A549 (cell line): ENCODE data around the gene HOXB5. TPM values are rescaled to one million over a fixed set of nuclear protein-coding genes. Genes with fewer than 3 reads are reported as not detected.

Experiments used
- ATAC-seq, 2 experiments: fragments of 200-7000 bp in 1 of 2; fragments of >200 bp in 1 of 2; cut with Nextera tagmentation in 1 of 2; cut with Tn5 transposase in 1 of 2; 3 replicates each; pipeline versions ENCODE4 v1.8.0 to v1.9.1; 2018 to 2020; ENCODE audit warnings: mild to moderate bottlenecking in 1 of 2, moderate library complexity in 1 of 2
- CTCF ChIA-PET: fragments of 300-600 bp; sonication (Branson Sonifier 250); formaldehyde crosslinking; extraction: SDS; loops from one replicate; lab custom pipeline; 2021; ENCODE audit warnings: antibody characterized with exemption, inconsistent platforms; lab: Yijun Ruan, JAX
- POLR2A ChIA-PET: fragments of 350-600 bp; formaldehyde crosslinking; extraction: SDS; loops from one replicate; lab custom pipeline; 2021; ENCODE audit warnings: antibody characterized with exemption, inconsistent platforms; lab: Yijun Ruan, JAX
- DNase-seq, 2 experiments: peaks; one replicate each; pipeline versions ENCODE4 v3.0.0 to v3.0.0-alpha.2; 2011 to 2016; ENCODE audit warnings: low read depth in 1 of 2, low spot score in 1 of 2
- FAIRE-seq: peaks from 2 replicates; lab custom pipeline; 2011; peaks lifted over from hg19 to GRCh38; lab: Jason Lieb, UNC
- H3K27ac ChIP-seq, 2 experiments: fragments of >200 bp; sonication (Bioruptor Twin); formaldehyde crosslinking; 3 replicates each; pipeline ENCODE4 v1.5.1; 2016 to 2017
- H3K4me1 ChIP-seq: fragments of >200 bp; sonication (Bioruptor Twin); formaldehyde crosslinking; 3 replicates; pipeline ENCODE4 v1.6.1; 2016
- H3K4me2 ChIP-seq: fragments of >200 bp; sonication (Bioruptor Twin); formaldehyde crosslinking; 3 replicates; pipeline ENCODE4 v1.6.1; 2016
- H3K4me3 ChIP-seq: fragments of >200 bp; sonication (Bioruptor Twin); formaldehyde crosslinking; 3 replicates; pipeline ENCODE4 v1.5.1; 2016
- H3K9me3 ChIP-seq: fragments of >200 bp; sonication (Bioruptor Twin); formaldehyde crosslinking; 3 replicates; pipeline ENCODE4 v1.6.1; 2016
- ATOH8 ChIP-seq: fragments of 250-450 bp; sonication (Bioruptor Pico); IDR thresholded peaks from 2 replicates; pipeline ENCODE4 v1.5.0; 2020; ENCODE audit warnings: low read depth, mild to moderate bottlenecking, moderate library complexity
- BCL3 ChIP-seq: fragments of >200 bp; sonication (Bioruptor Twin); formaldehyde crosslinking; IDR thresholded peaks from 3 replicates; pipeline ENCODE4 v1.6.1; 2016
- CHD2 ChIP-seq: fragments of 150-350 bp; IDR thresholded peaks from 2 replicates; pipeline ENCODE4 v1.6.1; 2014; ENCODE audit warnings: low read length; ENCODE audit not compliant: partially characterized antibody
- CHD4 ChIP-seq: fragments of 200-600 bp; sonication (generic); IDR thresholded peaks from 2 replicates; pipeline ENCODE4 v1.6.1; 2016; ENCODE audit warnings: antibody characterized with exemption, mild to moderate bottlenecking, borderline replicate concordance
- GATA3 ChIP-seq: IDR thresholded peaks from 2 replicates; pipeline ENCODE4 v1.6.1; 2012; ENCODE audit warnings: borderline replicate concordance
- JUNB ChIP-seq: fragments of >200 bp; sonication (Bioruptor Twin); formaldehyde crosslinking; IDR thresholded peaks from 2 replicates; pipeline ENCODE4 v1.6.1; 2016
- KDM5A ChIP-seq: fragments of 200-600 bp; sonication (generic); IDR thresholded peaks from 2 replicates; pipeline ENCODE4 v1.6.1; 2016; ENCODE audit warnings: antibody characterized with exemption, mild to moderate bottlenecking
- MAFK ChIP-seq: fragments of 450-650 bp; IDR thresholded peaks from 2 replicates; pipeline ENCODE4 v1.6.1; 2014; ENCODE audit not compliant: partially characterized antibody
- MAZ ChIP-seq: fragments of 150-350 bp; IDR thresholded peaks from 2 replicates; pipeline ENCODE4 v1.6.1; 2014; ENCODE audit warnings: antibody characterized with exemption, low read depth, low read length, borderline replicate concordance
- NR3C1 ChIP-seq: fragments of >200 bp; sonication (Bioruptor Twin); formaldehyde crosslinking; IDR thresholded peaks from 3 replicates; pipeline ENCODE4 v1.6.1; 2017
- PBX3 ChIP-seq: IDR thresholded peaks from 2 replicates; pipeline ENCODE4 v1.6.1; 2012
- POLR2AphosphoS2 ChIP-seq: conservative IDR thresholded peaks from 2 replicates; pipeline ENCODE4 v1.6.1; 2012; ENCODE audit warnings: low read length, improper control_type of control experiment, inconsistent platforms
- RAD21 ChIP-seq, 2 experiments: fragments of >200 bp in 1 of 2; sonication (Bioruptor Twin) in 1 of 2; formaldehyde crosslinking in 1 of 2; IDR thresholded peaks in 1 of 2; conservative IDR thresholded peaks in 1 of 2; 2 replicates in 1 of 2; 3 replicates in 1 of 2; pipeline ENCODE4 v1.6.1; 2012 to 2018; ENCODE audit warnings: inconsistent platforms in 1 of 2
- RFX5 ChIP-seq: fragments of 450-650 bp; IDR thresholded peaks from 2 replicates; pipeline ENCODE4 v1.7.1; 2014; ENCODE audit warnings: antibody characterized with exemption, mild to moderate bottlenecking, moderate library complexity
- RNF2 ChIP-seq: fragments of 200-600 bp; sonication (generic); IDR thresholded peaks from 2 replicates; pipeline ENCODE4 v1.6.1; 2016; ENCODE audit warnings: low read depth, mild to moderate bottlenecking, antibody characterized with exemption, moderate library complexity, borderline replicate concordance
- SREBF2 ChIP-seq: fragments of 450-650 bp; IDR thresholded peaks from 2 replicates; pipeline ENCODE4 v1.6.1; 2014; ENCODE audit warnings: mild to moderate bottlenecking, moderate library complexity
- ZC3H11A ChIP-seq: fragments of 450-650 bp; IDR thresholded peaks from 2 replicates; pipeline ENCODE4 v1.6.1; 2014; ENCODE audit warnings: antibody characterized with exemption, mild to moderate bottlenecking
- ZFP36 ChIP-seq: fragments of 450-650 bp; IDR thresholded peaks from 2 replicates; pipeline ENCODE4 v1.6.1; 2014; ENCODE audit warnings: borderline replicate concordance; ENCODE audit not compliant: partially characterized antibody
- ZNF302 ChIP-seq: fragments of 250-450 bp; sonication (Bioruptor Pico); IDR thresholded peaks from 2 replicates; pipeline ENCODE4 v1.9.0; 2021; ENCODE audit warnings: inconsistent platforms, mild to moderate bottlenecking, moderate library complexity
- ZSCAN20 ChIP-seq: fragments of 250-450 bp; sonication (Bioruptor Pico); IDR thresholded peaks from 2 replicates; pipeline ENCODE4 v1.8.0; 2022; ENCODE audit warnings: mild to moderate bottlenecking, moderate library complexity
- WGBS: methylation state at CpG from one replicate; pipeline ENCODE4 v1.1.6; 2017; ENCODE audit errors: missing lambda C conversion rate; 5-methylcytosine and 5-hydroxymethylcytosine counted together
- polyA plus RNA-seq, 4 experiments: library from polyadenylated mRNA; depleted of rRNA in 3 of 4; stranded (reverse); fragments of >200 nt; fragmentation: RNase III in 1 of 4; extraction: RNeasy Plus Mini Kit Qiagen cat#74134 plus additional on column Dnase treatment in 1 of 4; gene quantifications; 2 replicates in 3 of 4; 3 replicates in 1 of 4; pipeline ENCODE4 v1.2.3, GENCODE V29; 2011 to 2017
- TF ChIP-seq, protein P1 (sequence below): fragments of 200-600 bp; sonication (generic); IDR thresholded peaks from 2 replicates; pipeline ENCODE4 v1.6.1; 2016; ENCODE audit warnings: antibody characterized with exemption, mild to moderate bottlenecking, moderate library complexity

HOXB5 gene
- polyA plus RNA-seq, 2 of the 4 experiments (the other 2 are of a cell fraction) = 2.5 to 3.0 TPM

GRCh38 chr17:48559840-48560817 lies 33.5 kb downstream of the HOXB5 start:
- ChIA-PET POLR2A (no interaction called here), CTCF (interaction anchor here (0.6 to 1.9 kb wide), 11 partner anchors 10 to 374 kb away, joined by 3 to 6 read pairs (median 4); no protein-coding TSS in a partner anchor)
- 91% methylated on average over 14 of the region's 14 CpGs for WGBS
- TF ChIP-seq ZFP36 (no peak), RFX5 (no peak), JUNB (no peak), CHD2 (no peak)
- H3K4me3 ChIP-seq = no peak overlapping the region
- no peak for ATAC-seq
- peaks cover 23% of the 10 kb centered on the region for H3K4me1 ChIP-seq
- H3K27ac ChIP-seq = no peak overlapping the region
- H3K4me2 ChIP-seq = no peak overlapping the region
- DNase-seq = no peak
- no peak for FAIRE-seq
- no peaks in the 10 kb centered on the region for H3K9me3 ChIP-seq

GRCh38 chr17:48559122-48559839 lies 34.3 kb downstream of the HOXB5 start:
- TF ChIP-seq ZC3H11A (no peak), ZFP36 (no peak), MAZ (no peak), ATOH8 (CRISPR knock-in tag) (no peak), GATA3 (no peak), RAD21 (conservative IDR thresholded peaks at IDR 0.05 in 1 of 2, IDR thresholded peaks at IDR 0.05 in 1 of 2) (no peak), BCL3 (no peak), JUNB (no peak), ZNF302 (CRISPR knock-in tag) (no peak), PBX3 (no peak), SREBF2 (no peak), MAFK (no peak), NR3C1 (no peak), ZSCAN20 (CRISPR knock-in tag) (no peak), RNF2 (no peak), KDM5A (no peak), POLR2AphosphoS2 (no peak), CHD4 (no peak)
- TF ChIP-seq, protein P1, sequence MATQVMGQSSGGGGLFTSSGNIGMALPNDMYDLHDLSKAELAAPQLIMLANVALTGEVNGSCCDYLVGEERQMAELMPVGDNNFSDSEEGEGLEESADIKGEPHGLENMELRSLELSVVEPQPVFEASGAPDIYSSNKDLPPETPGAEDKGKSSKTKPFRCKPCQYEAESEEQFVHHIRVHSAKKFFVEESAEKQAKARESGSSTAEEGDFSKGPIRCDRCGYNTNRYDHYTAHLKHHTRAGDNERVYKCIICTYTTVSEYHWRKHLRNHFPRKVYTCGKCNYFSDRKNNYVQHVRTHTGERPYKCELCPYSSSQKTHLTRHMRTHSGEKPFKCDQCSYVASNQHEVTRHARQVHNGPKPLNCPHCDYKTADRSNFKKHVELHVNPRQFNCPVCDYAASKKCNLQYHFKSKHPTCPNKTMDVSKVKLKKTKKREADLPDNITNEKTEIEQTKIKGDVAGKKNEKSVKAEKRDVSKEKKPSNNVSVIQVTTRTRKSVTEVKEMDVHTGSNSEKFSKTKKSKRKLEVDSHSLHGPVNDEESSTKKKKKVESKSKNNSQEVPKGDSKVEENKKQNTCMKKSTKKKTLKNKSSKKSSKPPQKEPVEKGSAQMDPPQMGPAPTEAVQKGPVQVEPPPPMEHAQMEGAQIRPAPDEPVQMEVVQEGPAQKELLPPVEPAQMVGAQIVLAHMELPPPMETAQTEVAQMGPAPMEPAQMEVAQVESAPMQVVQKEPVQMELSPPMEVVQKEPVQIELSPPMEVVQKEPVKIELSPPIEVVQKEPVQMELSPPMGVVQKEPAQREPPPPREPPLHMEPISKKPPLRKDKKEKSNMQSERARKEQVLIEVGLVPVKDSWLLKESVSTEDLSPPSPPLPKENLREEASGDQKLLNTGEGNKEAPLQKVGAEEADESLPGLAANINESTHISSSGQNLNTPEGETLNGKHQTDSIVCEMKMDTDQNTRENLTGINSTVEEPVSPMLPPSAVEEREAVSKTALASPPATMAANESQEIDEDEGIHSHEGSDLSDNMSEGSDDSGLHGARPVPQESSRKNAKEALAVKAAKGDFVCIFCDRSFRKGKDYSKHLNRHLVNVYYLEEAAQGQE = no peak
- WGBS = 85% methylated on average over 16 of the region's 16 CpGs
- no peak for DNase-seq
- ATAC-seq = no peak
- Histone ChIP-seq H3K27ac (no peak overlapping the region), H3K9me3 (no peaks in the 10 kb centered on the region), H3K4me3 (no peak overlapping the region), H3K4me2 (no peak overlapping the region), H3K4me1 (peaks cover 23% of the 10 kb centered on the region)
- no peak for FAIRE-seq
- POLR2A ChIA-PET = no interaction called here
- CTCF ChIA-PET = interaction anchor here (0.6 to 1.5 kb wide), 9 partner anchors 11 to 251 kb away, joined by 3 to 6 read pairs (median 3); no protein-coding TSS in a partner anchor
